NOMO-1 treated with DMSO at 0.1 percent for 48 hours (cell line): Measurements from ENCODE around the gene DUSP16.
"Not testable (repeated sequence)": the region's sequence is repeated elsewhere in the genome, so short reads cannot be mapped to it uniquely, and the experiment has no call there.

Experiments used
- DNase-seq: peaks from one replicate; lab custom pipeline; 2025; ENCODE audit not compliant: unreplicated experiment; lab: John Stamatoyannopoulos, UW

DUSP16 gene

DNA sequence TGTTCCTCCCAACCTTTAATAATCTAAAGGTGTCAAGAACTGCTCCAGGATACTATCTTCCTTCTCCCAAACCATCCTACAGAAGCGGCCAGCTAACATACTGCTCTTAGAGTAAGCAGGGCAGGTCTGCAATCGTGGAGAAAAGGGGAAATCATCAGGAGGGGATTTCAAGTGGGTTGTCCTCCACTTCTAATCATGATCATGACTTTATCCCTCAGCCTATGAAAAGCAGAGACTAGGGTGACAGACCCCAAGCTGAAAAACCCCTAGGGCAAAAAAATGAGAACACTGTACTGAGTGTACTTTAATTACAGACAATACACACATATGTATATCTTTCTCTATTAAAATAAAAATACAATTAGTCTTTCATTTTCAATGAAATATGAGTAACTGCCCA is 13.9 kb downstream of the DUSP16 start:
- DNase-seq, result no peak

DNA sequence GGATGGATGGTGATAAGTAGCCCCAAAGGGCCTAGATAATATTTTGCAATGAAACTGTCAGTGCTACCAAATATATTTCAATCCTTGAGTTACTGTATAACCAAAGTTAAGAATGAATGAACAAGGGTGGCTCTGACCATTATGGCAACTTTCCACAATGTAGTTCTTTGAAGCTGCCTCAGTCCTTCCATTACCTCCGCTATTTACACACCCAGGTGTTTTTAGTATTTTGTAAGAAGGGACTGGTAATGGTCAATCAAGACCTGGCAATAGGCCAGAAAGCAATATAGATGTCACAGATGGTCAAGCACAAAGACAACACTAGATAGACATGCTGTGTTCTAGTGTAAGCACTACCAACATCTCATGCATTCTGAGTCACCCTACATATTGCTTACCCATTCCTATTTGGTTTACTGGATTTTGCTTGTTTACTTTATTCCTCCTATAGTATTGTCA is 16.3 kb downstream of the DUSP16 start:
- no peak for DNase-seq

DNA sequence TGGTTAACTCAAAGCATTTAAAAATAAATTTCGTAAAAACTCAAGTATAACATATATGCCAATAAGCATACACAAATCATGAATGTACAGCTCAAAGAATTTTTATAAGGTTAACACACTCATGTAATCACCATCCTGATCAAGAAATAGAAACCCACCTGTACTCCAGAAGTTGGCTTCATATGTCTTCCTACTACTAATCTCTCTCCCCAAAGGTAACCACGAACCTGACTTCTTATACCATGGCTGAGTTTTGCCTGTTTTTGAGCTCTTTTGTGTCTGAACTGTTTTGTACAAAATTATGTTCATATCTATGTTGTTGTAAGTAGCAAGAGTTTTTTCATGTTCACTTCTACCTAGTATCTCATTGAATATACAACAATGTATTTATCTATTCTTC is 18.7 kb downstream of the DUSP16 start:
- no peak for DNase-seq

DNA sequence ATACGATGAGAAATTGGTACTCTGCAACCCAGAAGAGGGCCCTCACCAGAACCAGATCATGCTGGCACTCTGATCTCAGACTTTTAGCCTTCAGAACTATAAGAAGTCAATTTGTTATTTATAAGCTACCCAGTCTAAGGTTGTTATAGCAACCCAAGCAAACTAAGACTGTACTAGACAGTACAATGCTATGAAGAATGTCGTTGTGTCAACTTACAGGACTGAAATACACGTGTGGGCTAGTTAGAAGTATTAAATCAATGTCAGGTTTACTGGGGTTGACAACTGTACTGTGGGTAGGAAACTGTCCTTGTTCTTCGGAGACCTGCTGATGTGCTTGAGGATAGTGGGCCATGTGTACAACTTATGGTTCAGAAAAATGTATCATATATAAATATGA is 19.7 kb downstream of the DUSP16 start:
- no peak for DNase-seq

DNA sequence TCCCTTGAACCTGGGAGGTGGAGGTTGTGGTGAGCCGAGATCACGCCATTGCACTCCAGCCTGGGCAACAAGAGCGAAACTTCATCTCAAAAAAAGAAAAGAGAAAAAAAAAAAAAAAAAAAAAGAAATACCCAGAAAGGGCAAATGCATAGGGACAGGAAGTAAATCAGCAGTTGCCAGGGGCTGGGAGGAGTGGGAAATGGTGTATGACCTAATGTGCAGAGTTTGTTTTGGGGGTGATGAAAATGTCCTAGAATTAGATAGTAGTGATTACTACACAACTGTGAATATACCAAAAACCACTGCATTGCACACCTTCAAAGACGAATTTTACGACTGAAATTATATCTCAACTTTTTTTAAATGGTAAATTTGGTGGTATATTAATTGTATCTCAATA is 20.4 kb downstream of the DUSP16 start:
- no peak for DNase-seq

DNA sequence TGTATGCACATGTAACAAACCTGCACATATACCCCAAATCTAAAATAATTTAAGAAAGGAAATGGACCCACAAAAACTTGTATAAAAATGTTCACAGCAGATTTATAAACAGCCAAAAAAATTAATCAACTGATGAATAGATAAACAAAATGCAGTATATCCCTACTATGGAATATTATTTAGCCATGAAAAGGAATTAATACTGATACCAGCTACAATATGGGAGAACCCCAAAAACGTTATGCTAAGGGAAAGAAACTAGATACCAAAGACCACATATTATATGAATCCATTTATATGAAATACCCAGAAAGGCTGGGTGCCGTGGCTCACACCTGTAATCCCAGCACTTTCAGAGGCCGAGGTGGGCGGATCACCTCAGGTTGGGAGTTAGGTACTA is 20.9 kb downstream of the DUSP16 start:
- no peak for DNase-seq

DNA sequence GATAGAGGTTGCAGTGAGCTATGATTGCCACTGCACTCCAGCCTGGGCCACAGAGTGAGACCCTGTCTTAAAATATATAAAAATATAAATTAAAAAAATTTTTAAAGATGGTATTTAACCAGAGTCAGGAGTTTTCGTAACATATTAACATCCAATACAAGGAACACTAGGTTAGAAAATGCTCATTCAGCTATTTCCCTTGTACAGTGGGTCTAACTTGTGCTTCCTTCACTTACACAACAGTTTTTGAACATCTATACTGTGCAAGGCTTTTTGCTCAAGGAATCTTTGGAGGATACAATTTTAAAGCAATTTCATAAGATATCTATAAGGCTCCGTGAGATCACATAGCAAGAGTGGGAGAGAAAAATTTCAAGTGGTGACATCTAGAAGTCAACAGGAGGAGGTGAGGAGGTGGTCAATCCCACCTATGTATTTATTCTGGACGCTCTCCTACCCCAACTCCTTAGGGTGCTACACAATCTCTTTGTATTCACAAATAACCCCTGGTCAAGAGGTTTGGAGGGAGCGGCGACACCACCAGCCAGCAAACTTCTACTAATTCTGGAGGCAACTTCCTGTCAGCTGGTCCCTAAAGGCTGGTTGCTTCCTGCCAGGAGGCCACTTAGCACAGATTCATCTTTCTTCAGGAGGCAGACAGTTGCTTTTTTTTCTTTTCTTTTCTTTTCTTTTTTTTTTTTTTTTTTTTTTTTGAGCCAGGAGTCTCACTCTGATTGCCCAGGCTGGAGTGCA is 22.2 kb downstream of the DUSP16 start:
- DNase-seq, result no peak

DNA sequence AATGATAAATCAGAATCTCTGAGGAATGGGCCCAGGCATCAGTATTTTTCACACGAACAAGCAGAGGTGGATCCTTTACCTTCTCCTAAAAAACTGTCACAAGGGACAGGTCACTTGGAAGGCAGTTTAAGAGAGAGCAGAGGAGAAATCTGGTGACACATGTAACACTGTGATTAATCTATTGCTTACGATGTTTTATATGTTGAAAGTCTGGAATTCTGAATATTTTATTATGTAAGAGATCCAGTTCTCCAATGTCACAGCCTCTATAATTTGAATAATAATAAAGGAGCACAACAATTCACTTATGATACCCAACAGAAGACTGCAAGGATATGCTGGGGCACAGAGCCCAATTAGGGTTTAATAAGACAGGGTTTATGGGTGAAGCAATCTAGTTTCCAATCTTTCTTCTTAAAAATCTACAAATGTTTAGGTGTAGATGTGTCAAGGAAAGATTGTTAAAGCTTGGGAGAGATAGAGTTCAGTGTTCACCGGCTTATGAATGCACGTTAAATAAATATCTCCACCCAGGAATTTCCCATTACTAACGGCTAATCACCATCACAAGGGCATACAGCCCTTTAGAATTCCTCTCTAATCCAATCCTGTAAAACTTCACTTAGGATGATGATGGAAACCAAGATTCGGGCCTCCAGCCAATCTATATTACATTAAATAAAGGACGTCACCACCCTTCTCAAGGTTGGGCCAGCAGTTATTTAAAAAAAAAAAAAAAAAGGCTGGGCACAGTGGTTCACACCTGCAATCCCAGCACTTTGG is 23.4 kb downstream of the DUSP16 start:
- no peak for DNase-seq

DNA sequence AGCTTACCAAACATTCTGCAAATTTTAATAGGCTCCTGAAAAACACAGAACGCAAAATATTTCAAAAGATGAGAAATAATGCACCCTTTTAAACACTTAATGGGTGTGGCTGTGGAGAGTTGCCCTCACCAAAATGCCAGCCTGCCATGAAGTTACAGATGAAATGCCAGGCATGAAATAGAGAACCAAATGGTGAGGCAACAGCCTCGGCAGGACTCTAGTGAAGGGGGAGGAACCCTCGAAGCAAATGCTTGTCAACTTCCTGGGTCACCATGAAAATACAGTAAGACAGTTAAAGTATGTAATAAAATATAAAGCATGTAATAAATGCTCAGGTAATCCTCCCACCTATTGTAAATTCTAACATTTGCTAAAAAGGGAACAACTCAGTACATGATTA is 24.1 kb downstream of the DUSP16 start:
- DNase-seq, result peak; percentile 12

DNA sequence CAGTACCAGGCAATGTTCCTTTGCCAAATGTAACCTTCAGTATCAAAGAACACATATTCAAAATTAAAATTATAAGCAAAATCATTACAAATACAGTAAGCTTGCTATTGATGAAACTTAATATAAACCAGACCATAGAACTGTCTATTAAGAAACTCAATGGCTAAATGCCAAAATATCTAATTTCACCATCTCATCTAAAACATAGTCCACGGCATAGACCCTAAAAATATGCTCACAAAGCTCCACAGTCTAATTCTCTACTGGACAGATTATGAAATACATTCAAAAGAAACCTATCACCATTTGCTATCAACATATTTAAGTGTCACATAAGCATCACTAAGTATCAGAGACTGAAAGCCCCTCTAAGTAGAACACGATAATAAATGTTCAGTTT is 25.2 kb downstream of the DUSP16 start:
- no peak for DNase-seq

DNA sequence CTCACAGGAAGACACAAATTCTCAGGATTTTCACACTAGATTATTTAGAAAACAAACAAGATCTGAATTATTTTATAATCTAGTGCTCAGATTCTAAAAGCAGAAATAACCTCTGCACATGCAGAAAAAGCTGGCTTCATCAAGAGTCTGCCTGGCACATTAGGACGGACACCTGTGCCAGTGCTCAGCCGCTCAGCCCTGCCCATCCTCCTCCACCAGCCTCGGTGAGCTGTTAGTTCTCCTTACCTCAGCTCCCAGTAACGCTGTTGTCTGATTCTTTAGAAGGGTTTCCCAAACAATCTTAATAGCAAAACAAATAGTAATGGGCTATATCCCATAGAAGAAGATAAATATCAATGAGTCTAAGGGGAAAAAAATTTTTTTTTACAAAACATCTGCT is 27.7 kb downstream of the DUSP16 start:
- no peak for DNase-seq

DNA sequence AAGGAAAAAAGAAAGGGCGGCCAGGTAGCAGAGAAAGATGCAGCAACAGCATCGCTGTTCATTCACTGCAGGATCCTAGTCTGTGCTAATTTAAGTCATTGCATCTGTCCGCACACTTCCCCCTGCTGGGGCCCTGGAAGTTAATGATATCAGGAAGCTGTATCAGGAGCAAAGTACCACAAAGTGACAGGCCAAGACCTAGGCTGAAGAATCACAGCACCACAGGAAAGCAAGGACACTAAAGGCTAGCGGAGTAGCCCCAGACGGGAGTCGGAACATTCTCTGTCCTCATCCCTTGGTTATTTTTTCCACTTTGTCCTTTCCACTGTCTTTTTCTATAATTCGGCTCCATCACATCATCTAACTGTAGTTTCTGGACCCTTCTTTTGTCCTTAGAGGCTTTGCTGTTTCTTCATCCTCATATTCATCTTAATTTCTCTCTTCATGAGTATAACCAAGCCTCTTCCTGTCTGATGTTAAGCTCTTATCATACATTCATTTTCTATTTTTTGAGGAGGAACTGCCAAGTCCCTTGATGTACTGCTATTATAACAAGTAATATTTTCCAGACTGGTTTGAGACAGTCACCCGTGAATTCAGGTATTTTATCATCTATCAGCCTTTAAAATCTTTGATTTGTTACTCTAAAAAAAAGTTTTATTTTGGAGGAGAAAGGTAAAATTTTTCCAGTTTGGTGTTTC is 28.3 kb downstream of the DUSP16 start:
- no peak for DNase-seq

DNA sequence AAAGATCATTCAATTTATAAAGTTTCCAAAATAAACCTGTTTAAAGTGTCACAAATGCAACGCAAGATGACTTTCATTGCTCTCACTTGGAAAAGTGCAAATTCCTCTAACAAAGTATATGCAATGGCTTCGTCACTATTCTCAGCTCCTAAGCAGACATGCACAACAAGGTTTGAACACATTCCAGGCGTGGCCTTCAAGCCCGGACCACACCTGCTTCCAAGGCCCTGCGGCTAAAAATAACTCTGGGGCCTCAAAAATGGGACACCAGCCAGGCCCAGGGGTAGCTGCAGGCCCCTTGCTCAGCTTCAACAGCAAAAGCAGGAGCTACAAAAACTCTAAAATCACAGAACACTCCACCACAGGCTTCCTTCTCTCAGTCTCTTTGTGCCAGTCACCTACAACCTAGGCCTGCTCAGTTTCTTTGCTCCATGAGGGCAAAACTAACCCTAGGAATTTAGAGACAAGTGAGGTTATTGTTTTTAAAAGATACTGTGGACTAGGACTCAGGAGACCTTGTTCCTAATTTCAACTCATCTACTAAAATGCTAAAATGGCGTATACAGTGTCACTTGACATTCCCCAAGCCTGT is 29.3 kb downstream of the DUSP16 start:
- no peak for DNase-seq

DNA sequence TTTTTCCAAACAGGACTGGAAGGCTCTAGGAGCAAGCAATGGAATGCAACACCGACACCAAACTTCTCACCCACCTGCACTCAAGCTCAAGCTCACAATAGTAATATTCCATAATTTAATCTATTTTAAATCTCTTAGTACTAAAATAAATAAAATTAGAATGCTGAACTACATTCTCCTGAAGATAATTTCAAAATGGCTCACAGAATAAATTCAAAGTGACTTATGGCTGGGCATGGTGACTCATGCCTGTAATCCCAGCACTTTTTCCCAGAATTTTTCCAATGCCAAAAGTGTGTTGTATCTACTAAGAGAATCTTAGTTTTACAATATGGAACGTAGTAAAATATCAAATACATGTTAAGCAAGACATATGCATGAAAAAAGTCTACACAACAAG is 31.5 kb downstream of the DUSP16 start:
- no peak for DNase-seq

DNA sequence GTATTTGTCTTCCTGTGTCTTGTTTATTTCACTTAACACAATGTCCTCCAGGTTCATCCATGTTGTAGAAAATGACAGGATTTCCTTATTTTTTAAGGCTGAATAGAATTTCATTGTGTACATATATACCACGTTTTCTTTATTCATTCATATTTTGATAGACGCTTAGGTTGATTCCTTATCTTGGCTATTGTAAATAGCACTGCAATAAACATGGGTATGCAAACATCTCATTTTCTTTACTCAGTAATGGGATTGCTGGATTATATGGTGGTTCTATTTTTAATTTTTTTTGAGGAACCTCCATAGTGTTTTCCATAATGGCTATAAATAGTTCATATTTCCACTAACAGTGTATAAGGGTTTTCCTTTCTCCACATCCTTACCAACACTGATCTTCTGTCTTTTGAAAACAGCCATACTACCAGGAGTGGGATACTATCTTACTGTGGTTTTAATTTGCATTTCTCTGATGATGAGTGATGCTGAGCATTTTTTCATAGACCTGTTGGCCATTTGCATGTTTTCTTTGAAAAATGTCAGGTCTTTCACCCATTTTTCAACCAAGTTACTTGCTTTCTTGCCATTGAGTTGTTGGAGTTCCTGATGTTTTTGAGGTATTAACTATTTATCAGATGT is 32.8 kb downstream of the DUSP16 start:
- no peak for DNase-seq

DNA sequence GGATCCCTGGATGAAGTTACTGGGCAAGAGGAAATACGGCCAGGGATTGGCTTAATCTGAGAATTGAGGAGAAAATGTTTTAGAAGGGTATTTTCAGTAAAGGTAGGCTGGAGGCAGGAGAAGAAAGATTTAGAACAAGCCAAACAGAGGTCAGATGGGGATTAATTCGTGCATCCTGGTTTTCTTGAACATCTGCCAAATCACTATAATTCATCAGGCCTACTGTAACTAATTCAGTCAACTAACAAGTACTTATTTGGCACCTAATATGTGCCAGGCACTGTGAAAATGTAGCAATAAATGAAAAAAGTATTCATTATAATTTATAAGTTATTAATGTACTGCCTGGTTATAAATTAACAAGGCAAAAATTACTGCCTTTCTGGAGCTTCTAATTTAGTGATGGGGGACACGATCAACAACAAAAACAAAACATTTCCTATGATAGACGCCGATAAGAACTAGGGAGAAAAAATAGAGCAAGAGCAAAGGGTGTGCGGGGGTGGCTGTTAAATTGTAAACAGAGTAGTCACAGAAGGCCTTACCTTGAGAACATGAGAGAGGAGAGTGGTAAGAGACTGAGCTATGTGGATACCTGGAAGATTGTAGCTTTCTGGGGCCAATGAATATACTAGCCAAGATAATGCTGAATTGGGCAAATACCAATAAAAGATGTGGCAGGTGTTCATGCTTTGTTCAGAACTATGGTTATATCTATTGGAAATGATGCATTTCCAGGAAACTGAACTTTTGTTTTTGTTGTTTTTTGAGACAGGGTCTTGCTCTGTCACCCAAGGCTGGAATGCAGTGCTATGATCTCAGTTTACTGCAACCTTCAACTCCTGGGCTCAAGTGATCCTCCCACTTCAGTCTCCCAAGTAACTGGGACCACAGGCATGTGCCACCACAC is 34.0 kb downstream of the DUSP16 start:
- no peak for DNase-seq

DNA sequence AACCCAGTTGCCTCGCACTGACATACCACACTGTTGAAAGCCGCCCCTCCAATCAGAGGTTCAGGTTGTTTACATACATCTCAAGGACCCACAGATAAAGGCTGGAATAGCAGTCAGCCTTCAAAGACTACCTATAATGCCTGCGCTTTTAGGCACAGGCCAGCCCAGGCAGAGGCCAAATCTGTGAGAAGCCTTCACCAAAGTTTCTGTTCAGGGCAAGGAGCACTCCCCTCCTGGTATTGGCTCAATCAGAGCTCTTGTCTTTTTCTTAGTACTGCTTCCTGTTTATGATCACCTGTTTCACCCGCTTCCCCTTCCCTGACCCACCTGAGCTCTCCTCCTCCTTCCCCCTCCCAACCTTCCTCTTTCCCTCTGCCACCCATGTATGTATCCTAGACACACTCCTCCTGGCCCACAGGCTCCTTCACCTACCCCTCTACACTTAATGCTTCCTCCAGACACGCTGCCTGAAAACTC is 34.8 kb downstream of the DUSP16 start:
- no peak for DNase-seq

DNA sequence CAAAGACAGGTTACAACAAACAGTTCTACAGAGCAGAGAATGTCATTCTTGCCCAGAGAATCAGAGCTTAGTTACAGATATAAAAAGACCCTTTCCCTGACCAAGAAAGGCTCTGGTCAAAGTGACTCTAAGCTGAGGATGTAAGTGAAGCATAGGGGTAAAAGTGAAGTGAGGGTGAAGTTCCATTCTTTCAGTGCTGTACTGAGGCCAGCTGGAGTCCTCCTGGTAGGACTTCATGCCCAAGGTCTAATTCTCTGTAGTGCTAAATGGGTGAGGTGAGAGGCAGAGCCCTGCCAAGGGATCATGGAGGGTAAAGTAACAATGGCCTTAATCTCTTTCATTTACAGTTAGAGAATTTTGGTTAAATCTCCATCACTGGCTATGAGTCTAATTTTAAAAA is 38.5 kb downstream of the DUSP16 start:
- no peak for DNase-seq

DNA sequence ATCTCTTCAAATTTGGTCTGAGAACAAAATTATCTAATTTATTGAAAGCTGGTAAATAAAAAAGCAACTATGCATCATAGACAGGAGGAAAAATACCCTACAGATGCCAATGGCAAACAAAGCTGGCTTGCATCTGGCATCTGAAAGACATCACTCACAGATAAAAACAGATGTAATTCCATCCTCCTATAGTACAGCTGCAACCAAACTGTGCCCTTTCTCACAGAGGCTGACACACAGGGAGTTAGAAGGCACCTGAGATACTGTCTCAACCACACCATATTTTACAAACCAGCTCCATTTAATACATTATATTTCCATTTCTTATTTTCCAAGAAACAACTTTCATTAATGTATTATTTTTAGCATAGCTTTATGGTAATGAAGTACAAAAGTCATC is 39.4 kb downstream of the DUSP16 start:
- no peak for DNase-seq

DNA sequence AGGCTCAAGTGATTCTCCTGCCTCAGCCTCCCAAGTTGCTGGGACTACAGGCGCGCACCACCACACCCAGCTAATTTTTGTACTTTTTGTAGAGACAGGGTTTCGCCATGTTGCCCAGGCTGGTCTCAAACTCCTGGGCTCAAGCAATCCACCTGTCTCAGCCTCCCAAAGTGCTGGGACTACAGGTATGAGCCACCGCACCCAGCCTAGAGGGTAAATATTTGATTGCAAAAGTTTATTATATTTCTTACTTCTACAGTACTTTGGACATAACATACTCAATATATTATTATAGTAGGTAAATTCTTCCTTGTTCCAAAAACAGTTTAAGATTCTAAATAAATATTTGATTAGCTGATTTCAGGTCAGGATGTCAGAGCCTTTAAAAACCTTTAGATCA is 40.0 kb downstream of the DUSP16 start:
- not testable (repeated sequence) for DNase-seq
